H1 (cell line): ENCODE results near the gene SDSL. TPM values are rescaled to one million over a fixed set of nuclear protein-coding genes. Genes with fewer than 3 reads are reported as not detected.

Source experiments
- CTCF ChIA-PET: fragments of 300-600 bp; sonication (Branson Sonifier 250); formaldehyde crosslinking; loops from one replicate; lab custom pipeline; 2021; ENCODE audit not compliant: partially characterized antibody; lab: Charles Lee
- POLR2A ChIA-PET: fragments of 300-600 bp; sonication (Branson Sonifier 250); formaldehyde crosslinking; loops from one replicate; lab custom pipeline; 2021; ENCODE audit warnings: inconsistent platforms; ENCODE audit not compliant: partially characterized antibody; lab: Charles Lee
- DNase-seq, 2 experiments: peaks; one replicate each; pipeline versions ENCODE4 v3.0.0 to v3.0.0-alpha.2; 2010 to 2022; ENCODE audit warnings: low spot score in 2 of 2, low read depth in 1 of 2, mixed read lengths in 1 of 2
- FAIRE-seq: peaks from 2 replicates; lab custom pipeline; 2011; peaks lifted over from hg19 to GRCh38; lab: Jason Lieb, UNC
- H2AFZ ChIP-seq: 2 replicates; pipeline ENCODE4 v1.8.1; 2012; ENCODE audit warnings: low read length, inconsistent platforms
- H2AK5ac ChIP-seq: 2 replicates; pipeline ENCODE4 v1.6.1; 2013; ENCODE audit warnings: low read depth, low read length
- H2BK120ac ChIP-seq: replicated peaks from 2 replicates; pipeline ENCODE3; 2013; ENCODE audit warnings: low read depth, low read length, inconsistent platforms
- H2BK12ac ChIP-seq: 2 replicates; pipeline ENCODE4 v1.6.1; 2013; ENCODE audit warnings: low read depth, low read length
- H2BK15ac ChIP-seq: 2 replicates; pipeline ENCODE4 v1.6.1; 2013; ENCODE audit warnings: low read length
- H2BK20ac ChIP-seq: 2 replicates; pipeline ENCODE4 v1.6.1; 2013; ENCODE audit warnings: low read length
- H2BK5ac ChIP-seq: 2 replicates; pipeline ENCODE4 v1.6.1; 2013; ENCODE audit warnings: low read depth, low read length
- H3K14ac ChIP-seq: 2 replicates; pipeline ENCODE4 v1.6.1; 2013; ENCODE audit warnings: inconsistent platforms; ENCODE audit not compliant: insufficient read length
- H3K18ac ChIP-seq: 2 replicates; pipeline ENCODE4 v1.6.1; 2013; ENCODE audit warnings: low read length; ENCODE audit errors: extremely low read depth
- H3K23ac ChIP-seq: 2 replicates; pipeline ENCODE4 v1.6.1; 2013; ENCODE audit warnings: inconsistent platforms; ENCODE audit not compliant: insufficient read length
- H3K23me2 ChIP-seq: 2 replicates; pipeline ENCODE4 v1.6.1; 2013; ENCODE audit warnings: low read depth, low read length
- H3K27ac ChIP-seq: 2 replicates; pipeline ENCODE4 v1.6.1; 2011; ENCODE audit warnings: low read depth, low read length, inconsistent platforms
- H3K27me3 ChIP-seq, 4 experiments: replicated peaks in 1 of 4; 1 replicate in 1 of 4; 2 replicates in 3 of 4; pipeline versions ENCODE4 v1.6.1 to v1.8.1; 2011 to 2013; ENCODE audit warnings: low read length in 3 of 4, mild to moderate bottlenecking in 3 of 4, inconsistent platforms in 2 of 4, mixed read lengths in 2 of 4, moderate library complexity in 1 of 4; ENCODE audit not compliant: control insufficient read depth in 3 of 4, insufficient read depth in 3 of 4; ENCODE audit errors: extremely low read depth in 1 of 4
- H3K36me3 ChIP-seq, 4 experiments: 2 replicates each; pipeline versions ENCODE4 v1.6.1 to v1.8.1; 2011 to 2013; ENCODE audit warnings: mild to moderate bottlenecking in 4 of 4, low read length in 3 of 4, moderate library complexity in 2 of 4, control low read depth in 1 of 4, inconsistent platforms in 1 of 4; ENCODE audit not compliant: insufficient read depth in 4 of 4, control insufficient read depth in 2 of 4
- H3K4ac ChIP-seq: replicated peaks from 2 replicates; pipeline ENCODE3; 2013; ENCODE audit warnings: low read length, low read depth, mixed read lengths, inconsistent platforms; ENCODE audit not compliant: insufficient read length
- H3K4me1 ChIP-seq, 4 experiments: replicated peaks in 1 of 4; 1 replicate in 1 of 4; 2 replicates in 3 of 4; pipeline versions ENCODE4 v1.6.1 to v1.8.1; 2011 to 2013; ENCODE audit warnings: low read length in 3 of 4, inconsistent platforms in 2 of 4, mixed read lengths in 1 of 4; ENCODE audit not compliant: insufficient read depth in 4 of 4, control insufficient read depth in 3 of 4
- H3K4me2 ChIP-seq, 2 experiments: 2 replicates each; pipeline versions ENCODE4 v1.6.1 to v1.8.1; 2011 to 2013; ENCODE audit warnings: low read depth in 2 of 2, low read length in 2 of 2, control low read depth in 1 of 2, inconsistent platforms in 1 of 2, mild to moderate bottlenecking in 1 of 2; ENCODE audit not compliant: insufficient read depth in 1 of 2
- H3K4me3 ChIP-seq, 4 experiments: fragments of 200-600, 300-600 bp in 1 of 4; sonication (generic), shearing (Covaris generic), sonication (Bioruptor Twin) in 1 of 4; 2 replicates each; pipeline versions ENCODE4 v1.5.1 to v1.8.1; 2011 to 2016; ENCODE audit warnings: low read length in 4 of 4, low read depth in 3 of 4, control low read depth in 2 of 4, inconsistent platforms in 2 of 4, mild to moderate bottlenecking in 2 of 4, mixed read lengths in 1 of 4, moderate library complexity in 1 of 4; ENCODE audit not compliant: insufficient read depth in 2 of 4; ENCODE audit errors: extremely low read depth in 1 of 4
- H3K56ac ChIP-seq: replicated peaks from 2 replicates; pipeline ENCODE3; 2013; ENCODE audit warnings: low read depth, mild to moderate bottlenecking, mixed read lengths, low read length, inconsistent platforms; ENCODE audit not compliant: insufficient read length
- H3K79me1 ChIP-seq: 2 replicates; pipeline ENCODE4 v1.6.1; 2013; ENCODE audit warnings: low read depth, low read length, control low read depth
- H3K79me2 ChIP-seq, 2 experiments: 2 replicates each; pipeline versions ENCODE4 v1.6.1 to v1.8.1; 2012 to 2013; ENCODE audit warnings: low read length in 2 of 2, mild to moderate bottlenecking in 2 of 2, inconsistent platforms in 1 of 2; ENCODE audit not compliant: insufficient read depth in 2 of 2, control insufficient read depth in 1 of 2
- H3K9ac ChIP-seq, 4 experiments: replicated peaks in 1 of 4; 1 replicate in 1 of 4; 2 replicates in 3 of 4; pipeline versions ENCODE4 v1.6.1 to v1.8.1; 2011 to 2013; ENCODE audit warnings: low read depth in 3 of 4, low read length in 3 of 4, control low read depth in 2 of 4, mild to moderate bottlenecking in 2 of 4, moderate library complexity in 2 of 4, inconsistent platforms in 1 of 4; ENCODE audit errors: extremely low read depth in 1 of 4
- H3K9me3 ChIP-seq, 2 experiments: 2 replicates each; pipeline versions ENCODE4 v1.6.1 to v1.8.1; 2012 to 2013; ENCODE audit warnings: mild to moderate bottlenecking in 2 of 2, moderate library complexity in 2 of 2, control low read depth in 1 of 2, inconsistent platforms in 1 of 2, low read depth in 1 of 2, low read length in 1 of 2, mixed read lengths in 1 of 2; ENCODE audit not compliant: insufficient read depth in 2 of 2
- H4K20me1 ChIP-seq, 2 experiments: replicated peaks in 1 of 2; 2 replicates each; pipeline versions ENCODE3 to v1.8.1; 2011 to 2013; ENCODE audit warnings: inconsistent platforms in 2 of 2, low read length in 2 of 2, mild to moderate bottlenecking in 1 of 2; ENCODE audit not compliant: insufficient read depth in 2 of 2, control insufficient read depth in 1 of 2
- H4K5ac ChIP-seq: 2 replicates; pipeline ENCODE4 v1.6.1; 2013; ENCODE audit warnings: low read length, low read depth, mixed read lengths, inconsistent platforms; ENCODE audit not compliant: insufficient read length
- H4K8ac ChIP-seq: 2 replicates; pipeline ENCODE4 v1.8.0; 2013; ENCODE audit warnings: mild to moderate bottlenecking, moderate library complexity, low read length, inconsistent platforms; ENCODE audit not compliant: insufficient read depth; ENCODE audit errors: extremely low read depth
- H4K91ac ChIP-seq: replicated peaks from 2 replicates; pipeline ENCODE3; 2013; ENCODE audit warnings: low read length, mixed read lengths, inconsistent platforms; ENCODE audit not compliant: insufficient read length
- NRF1 ChIP-seq: IDR thresholded peaks from 2 replicates; pipeline ENCODE4 v1.6.1; 2011; ENCODE audit warnings: mild to moderate bottlenecking, low read depth, low read length, improper control_type of control experiment
- WGBS, 2 experiments: shearing (Covaris generic) in 1 of 2; methylation state at CpG; one replicate each; pipeline versions ENCODE4 v1.1.6 to v1.1.7; 2013 to 2015; ENCODE audit warnings: low lambda C conversion rate in 2 of 2, mixed read lengths in 2 of 2, inconsistent platforms in 1 of 2, low coverage in 1 of 2, missing lambda C conversion rate in 1 of 2; ENCODE audit not compliant: insufficient replicate concordance in 2 of 2, insufficient coverage in 1 of 2, insufficient read length in 1 of 2; ENCODE audit errors: extremely low coverage in 1 of 2, missing lambda C conversion rate in 1 of 2; 5-methylcytosine and 5-hydroxymethylcytosine counted together
- polyA plus RNA-seq, 7 experiments: library from polyadenylated mRNA; depleted of rRNA in 3 of 7; stranded (reverse) in 5 of 7; unstranded in 2 of 7; fragments of >200 nt in 5 of 7; fragments of 200-250 nt in 2 of 7; gene quantifications; 1 replicate in 5 of 7; 2 replicates in 1 of 7; 4 replicates in 1 of 7; pipeline versions ENCODE4 v1.2.1 to v1.2.3, GENCODE V29; 2011 to 2013; ENCODE audit warnings: missing spikeins in 2 of 7, mixed read lengths in 2 of 7
- total RNA-seq: library from RNA; stranded (reverse); fragmentation: NEBNext Ultra II Directional; extraction: Animal tissue kit (Norgen Biotek cat#: 25700); gene quantifications from 2 replicates; pipeline ENCODE4 v1.2.1, GENCODE V29; 2021

The SDSL gene
- total and polyA plus RNA-seq, 2 of the 8 experiments (the other 6 are each of a cell fraction or from before 2014, with no cell fraction given), result 0.69 to 1.3 TPM

- no peaks in the 10 kb centered on the region for H4K20me1 ChIP-seq
- POLR2A ChIA-PET, result interaction anchor here (0.5 to 1.5 kb wide), 9 partner anchors 9 to 483 kb away, joined by 3 to 5 read pairs (median 3); partner anchors contain the start of gene SDS
- FAIRE-seq, result peak; percentile 52
- TF ChIP-seq NRF1, result no peak
Measured at GRCh38 chr12:113425960-113426453, 3.8 kb downstream of the SDSL start.

More at GRCh38 chr12:113425960-113426453, 3.8 kb downstream of the SDSL start:
- Histone ChIP-seq H3K9me3 (no peaks in the 10 kb centered on the region), H3K56ac (no peak overlapping the region), H3K9ac (no peak overlapping the region; a peak in 1 of 7 replicates), H2AK5ac (no peak overlapping the region), H3K23ac (no peak overlapping the region), H3K14ac (no peak overlapping the region), H4K8ac (peak overlapping the region; percentile 26; the same call in 1 of the 2 replicates), H4K91ac (peak overlapping the region; percentile 57), H3K18ac (peak overlapping the region; percentile 87), H3K27me3 (no peaks in the 10 kb centered on the region), H2BK15ac (no peak overlapping the region), H3K4me1 (peaks cover 0 to 7% (median 5%) of the 10 kb centered on the region in 4 experiments; a peak in 5 of 7 replicates), H2BK120ac (peak overlapping the region; percentile 38), H3K4ac (no peak overlapping the region), H3K27ac (peak overlapping the region; percentile 50; the same call in 1 of the 2 replicates), H4K5ac (peak overlapping the region; percentile 96), H3K79me1 (no peaks in the 10 kb centered on the region), H2BK5ac (peak overlapping the region; percentile 96; the same call in 1 of the 2 replicates), H2AFZ (no peak overlapping the region), H3K4me3 (peak overlapping the region in 2 of 4 experiments; percentile 14 to 52; a peak in 3 of 8 replicates), H3K79me2 (no peaks in the 10 kb centered on the region), H2BK12ac (peak overlapping the region; percentile 87; the same call in 1 of the 2 replicates), H3K4me2 (peak overlapping the region; percentile 56 to 59), H3K23me2 (peaks cover 8% of the 10 kb centered on the region), H2BK20ac (peak overlapping the region; percentile 72; the same call in 1 of the 2 replicates), H3K36me3 (no peaks in the 10 kb centered on the region)
- CTCF ChIA-PET, result interaction anchor here (0.7 to 3.0 kb wide), 53 partner anchors 9 to 867 kb away, joined by 3 to 53 read pairs (median 4); partner anchors contain the start of genes CFAP73 and SDS
- 9% methylated on average over 10 of the region's 11 CpGs; no CpG with 5 or more reads in 1 of the 2 experiments for WGBS, 2 experiments
- peak in 1 of 2 experiments; percentile 81 for DNase-seq
